Measurements from ENCODE around the gene RGMB. TPM values are rescaled to one million over a fixed set of nuclear protein-coding genes. Genes with fewer than 3 reads are reported as not detected.

RGMB gene
- total RNA-seq, 1 experiment from 2014 or later = 19.3 TPM

GRCh38 chr5:98765815-98766214 is 7.6 kb upstream of the RGMB start:
- Histone ChIP-seq H3K23ac (ENCODE audit: insufficient read length, low read depth, low read length) (no peak overlapping the region), H3K9me3 (ENCODE audit: control insufficient read depth, low read depth, low read length) (no peaks in the 10 kb centered on the region), H3K56ac (ENCODE audit: insufficient read length, low read depth, low read length) (no peak overlapping the region), H3K27me3 (ENCODE audit: insufficient read depth, low read length) (peaks cover under 1% of the 10 kb centered on the region; the same call in 1 of the 2 replicates), H4K5ac (ENCODE audit: insufficient read length, low read depth, low read length) (no peak overlapping the region), H3K18ac (ENCODE audit: insufficient read length, low read depth, low read length) (no peak overlapping the region), H2BK20ac (ENCODE audit: low read depth, low read length, poor library complexity, severe bottlenecking) (no peak overlapping the region), H3T11ph (ENCODE audit: low read length) (no peak overlapping the region), H3K14ac (ENCODE audit: insufficient read depth, low read length) (no peak overlapping the region), H4K8ac (replicated peaks; ENCODE audit: insufficient read length, low read depth, low read length) (no peak overlapping the region), H3K23me2 (ENCODE audit: insufficient read length, low read depth, low read length, poor library complexity, severe bottlenecking) (peaks cover 22% of the 10 kb centered on the region), H2AFZ (ENCODE audit: low read length) (no peak overlapping the region), H2AK5ac (ENCODE audit: insufficient read length, low read length) (no peak overlapping the region), H3K4me2 (ENCODE audit: insufficient read depth, insufficient read length, low read length) (no peak overlapping the region), H3K4me1 (ENCODE audit: insufficient read depth, low read length) (no peaks in the 10 kb centered on the region; the same call in 1 of the 2 replicates), H2BK15ac (ENCODE audit: low read depth, low read length) (no peak overlapping the region), H4K91ac (ENCODE audit: insufficient read length, low read depth, low read length) (no peak overlapping the region), H2BK5ac (ENCODE audit: insufficient read length, low read length) (no peak overlapping the region), H2BK120ac (ENCODE audit: low read depth, low read length, poor library complexity, severe bottlenecking) (no peak overlapping the region), H4K20me1 (ENCODE audit: control insufficient read depth, insufficient read depth, insufficient read length) (no peaks in the 10 kb centered on the region), H3K4ac (ENCODE audit: low read depth, low read length) (no peak overlapping the region), H3K79me2 (ENCODE audit: insufficient read depth, low read length) (no peaks in the 10 kb centered on the region), H3K27ac (ENCODE audit: insufficient read length, low read depth, low read length) (no peak overlapping the region), H3K79me1 (ENCODE audit: insufficient read depth, low read depth, low read length, poor library complexity, severe bottlenecking) (no peaks in the 10 kb centered on the region), H2BK12ac (ENCODE audit: insufficient read length, low read depth, low read length) (no peak overlapping the region), H3K9ac (ENCODE audit: extremely low read depth, insufficient read length, low read length) (no peak overlapping the region)
- Mint-ChIP-seq H3K27me3 (ENCODE audit: low read depth) (peaks cover 18% of the 10 kb centered on the region), H3K36me3 (ENCODE audit: insufficient read depth in 1 of 3, low read depth in 3 of 3) (no peaks in the 10 kb centered on the region; a peak in 1 of 7 replicates), H3K9me3 (peaks cover 0 to 4% of the 10 kb centered on the region in 2 experiments; a peak in 3 of 5 replicates), H3K4me1 (peaks cover 38 to 40% of the 10 kb centered on the region in 2 experiments), H3K27ac (no peak overlapping the region), H3K4me3 (no peak overlapping the region)
- no CpG with 5 or more reads among the region's 4 CpGs for WGBS (ENCODE audit: extremely low coverage, insufficient read length, low lambda C conversion rate)
- DNase-seq = no peak
- no peak for TF ChIP-seq CTCF (conservative IDR thresholded peaks at IDR 0.05)
